Measurements from ENCODE around the gene SERPINA1. TPM values are rescaled to one million over a fixed set of nuclear protein-coding genes. Genes with fewer than 3 reads are reported as not detected.
A peak's percentile ranks its signal among the peaks of the same experiment; 100 is the strongest.

Gene SERPINA1
- total RNA-seq, 1 experiment from 2014 or later: 9.1 TPM

GRCh38 chr14:94388027-94388383, 397 bp downstream of the SERPINA1 start:
- intact Hi-C loops (cut with micrococcal nuclease): no loop called here
- BruUV-seq (replicated peaks): no TSS peak
- Histone ChIP-seq H3K4me3 (replicated peaks in 1 of 2; ENCODE audit: low read depth in 1 of 2, low read length in 2 of 2) (no peak overlapping the region), H3K36me3 (ENCODE audit: control insufficient read depth in 1 of 2, insufficient read depth in 2 of 2, low read length in 2 of 2) (no peaks in the 10 kb centered on the region), H3K79me2 (ENCODE audit: insufficient read depth, low read length) (no peaks in the 10 kb centered on the region), H3K27ac (ENCODE audit: low read depth, low read length) (no peak overlapping the region; the same call in 1 of the 2 replicates), H3K4me1 (ENCODE audit: control insufficient read depth in 1 of 2, insufficient read depth in 2 of 2, low read length in 2 of 2) (peaks cover 10 to 27% of the 10 kb centered on the region in 2 experiments), H3K4me2 (ENCODE audit: low read length) (peak overlapping the region; percentile 46), H3K9ac (ENCODE audit: low read length) (no peak overlapping the region), H3K9me2 (ENCODE audit: insufficient read depth) (no peaks in the 10 kb centered on the region), H2AFZ (ENCODE audit: low read depth, low read length, poor library complexity, severe bottlenecking) (no peak overlapping the region), H3K9me3 (ENCODE audit: control insufficient read depth in 1 of 2, insufficient read depth in 1 of 2, low read depth in 1 of 2, low read length in 2 of 2) (no peaks in the 10 kb centered on the region), H4K20me1 (ENCODE audit: insufficient read depth) (no peaks in the 10 kb centered on the region), H3K27me3 (ENCODE audit: insufficient read depth, low read length) (no peaks in the 10 kb centered on the region)
- ATAC-seq (no peak), DNase-seq (ENCODE audit: low read depth, low spot score) (no peak)
- TF ChIP-seq SRF (IDR thresholded peaks at IDR 0.05; ENCODE audit: low read depth) (no peak), FOSL1 (IDR thresholded peaks at IDR 0.05; ENCODE audit: low read depth) (no peak), ZFX (IDR thresholded peaks at IDR 0.05) (no peak), YY1 (IDR thresholded peaks at IDR 0.05; ENCODE audit: extremely low read depth, insufficient replicate concordance, low read depth, low read length) (no peak), REST (IDR thresholded peaks at IDR 0.05; ENCODE audit: low read depth) (no peak), SIN3A (IDR thresholded peaks at IDR 0.05; ENCODE audit: low read depth) (no peak)
- ChIA-PET POLR2A (no interaction called here), RAD21 (ENCODE audit: low non-redundant PET in 1 of 2, low total read pairs in 2 of 2, uncharacterized antibody in 2 of 2, unreplicated experiment in 2 of 2) (no interaction called here), CTCF (no interaction called here)

Measured in HCT116 (cell line).